BLaER1 (cell line): ENCODE measurements around the gene TMEM217.
"Not testable (repeated sequence)": the region's sequence is repeated elsewhere in the genome, so short reads cannot be mapped to it uniquely, and the experiment has no call there.

Experiments used
- H3K27ac ChIP-seq: shearing (Covaris generic); formaldehyde crosslinking; 2 replicates; pipeline ENCODE4 v1.8.1; 2022
- H3K27me3 ChIP-seq: shearing (Covaris generic); formaldehyde crosslinking; 2 replicates; pipeline ENCODE4 v1.8.1; 2022
- H3K36me3 ChIP-seq: shearing (Covaris generic); formaldehyde crosslinking; 2 replicates; pipeline ENCODE4 v1.8.1; 2022
- H3K4me1 ChIP-seq: shearing (Covaris generic); formaldehyde crosslinking; 2 replicates; pipeline ENCODE4 v1.8.1; 2022
- H3K4me2 ChIP-seq: shearing (Covaris generic); formaldehyde crosslinking; 2 replicates; pipeline ENCODE4 v1.8.1; 2022
- H3K4me3 ChIP-seq: shearing (Covaris generic); formaldehyde crosslinking; 2 replicates; pipeline ENCODE4 v1.8.1; 2022
- H3K9ac ChIP-seq: shearing (Covaris generic); formaldehyde crosslinking; 2 replicates; pipeline ENCODE4 v1.8.1; 2022
- H3K9me3 ChIP-seq: shearing (Covaris generic); formaldehyde crosslinking; 2 replicates; pipeline ENCODE4 v1.8.1; 2022
- H4K20me1 ChIP-seq: shearing (Covaris generic); formaldehyde crosslinking; 2 replicates; pipeline ENCODE4 v1.8.1; 2022
- Cebpa-rat ChIP-seq: shearing (Covaris generic); IDR thresholded peaks from 2 replicates; pipeline ENCODE4 v1.8.1; 2022

Gene TMEM217

DNA sequence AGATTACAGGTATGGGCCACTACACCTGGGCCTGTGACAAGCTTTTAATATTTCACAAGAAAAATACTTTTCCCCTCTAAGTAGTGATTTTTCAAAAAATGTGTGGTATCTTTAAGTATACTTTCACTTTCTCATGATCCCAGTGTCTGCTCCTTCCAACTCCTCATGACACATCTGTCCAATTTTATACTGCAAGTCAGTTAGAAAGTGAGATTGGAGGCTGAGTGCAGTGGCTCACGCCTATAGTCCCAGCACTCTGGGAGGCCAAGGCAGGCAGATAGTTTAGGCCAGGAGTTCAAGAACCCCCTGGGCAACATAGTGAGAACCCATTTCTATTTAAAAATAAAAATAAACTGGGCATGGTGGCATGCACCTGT lies 67.8 kb downstream of the TMEM217 start:
- Histone ChIP-seq H3K36me3 (no peaks in the 10 kb centered on the region), H3K9me3 (peaks cover 10% of the 10 kb centered on the region; the same call in 1 of the 2 replicates), H3K27ac (no peak overlapping the region), H3K9ac (no peak overlapping the region), H3K4me2 (peak overlapping the region; percentile 7; the same call in 1 of the 2 replicates), H3K4me1 (peaks cover 12% of the 10 kb centered on the region), H4K20me1 (no peaks in the 10 kb centered on the region), H3K4me3 (no peak overlapping the region), H3K27me3 (no peaks in the 10 kb centered on the region)
- TF ChIP-seq Cebpa-rat: no peak

GRCh38 chr6:37188962-37189510 lies 68.9 kb downstream of the TMEM217 start:
- Histone ChIP-seq H3K4me1 (peaks cover 17% of the 10 kb centered on the region), H3K27ac (no peak overlapping the region), H4K20me1 (no peaks in the 10 kb centered on the region), H3K4me2 (0 out of 2 replicates have a peak overlapping the region, but pooled peaks have one; percentile 7), H3K36me3 (no peaks in the 10 kb centered on the region), H3K9me3 (peaks cover 10% of the 10 kb centered on the region; the same call in 1 of the 2 replicates), H3K27me3 (no peaks in the 10 kb centered on the region), H3K9ac (no peak overlapping the region), H3K4me3 (no peak overlapping the region)
- TF ChIP-seq Cebpa-rat: no peak

- Histone ChIP-seq H3K4me3 (no peak overlapping the region), H3K27ac (0 out of 2 replicates have a peak overlapping the region, but pooled peaks have one; percentile 19), H3K36me3 (no peaks in the 10 kb centered on the region), H3K27me3 (no peaks in the 10 kb centered on the region), H3K4me1 (peaks cover 29% of the 10 kb centered on the region), H3K9ac (no peak overlapping the region), H4K20me1 (no peaks in the 10 kb centered on the region), H3K9me3 (peaks cover 10% of the 10 kb centered on the region; the same call in 1 of the 2 replicates), H3K4me2 (no peak overlapping the region)
- no peak for TF ChIP-seq Cebpa-rat
Measured at GRCh38 chr6:37187321-37188022, 70.5 kb downstream of the TMEM217 start.

DNA sequence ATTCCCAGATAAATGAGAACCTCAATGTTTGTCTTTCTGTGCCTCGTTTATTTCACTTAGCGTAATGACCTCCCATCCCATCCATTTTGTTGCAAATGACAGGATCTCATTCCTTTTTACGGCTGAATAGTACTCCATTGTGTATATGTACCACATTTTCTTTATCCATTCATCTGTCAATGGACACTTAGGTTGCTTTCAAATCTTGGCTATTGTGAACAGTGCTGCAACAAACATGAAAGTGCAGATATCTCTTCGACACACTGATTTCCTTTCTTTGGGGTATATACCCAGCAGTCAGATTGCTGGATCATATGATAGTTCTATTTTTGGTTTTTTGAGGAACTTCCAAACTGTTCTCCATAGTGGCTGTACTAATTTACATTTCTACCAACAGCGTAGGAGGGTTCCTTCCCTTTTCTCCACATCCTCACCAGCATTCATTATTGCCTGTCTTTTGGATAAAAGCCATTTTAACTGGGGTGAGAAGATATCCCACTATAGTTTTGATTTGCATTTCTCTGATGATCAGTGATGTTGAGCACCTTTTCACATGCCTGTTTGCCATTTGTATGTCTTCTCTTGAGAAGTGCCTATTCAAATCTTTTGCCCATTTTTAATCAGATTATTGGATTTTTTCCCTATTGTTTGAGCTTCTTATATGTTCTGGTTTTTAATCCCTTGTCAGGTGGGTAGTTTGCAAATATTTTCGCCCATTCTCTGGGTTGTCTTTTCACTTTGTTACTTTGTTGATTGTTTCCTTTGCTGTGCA lies 71.8 kb downstream of the TMEM217 start:
- peaks cover 39% of the 10 kb centered on the region for H3K4me1 ChIP-seq
- H3K4me2 ChIP-seq, H3K9me3 ChIP-seq, H3K27me3 ChIP-seq, H3K36me3 ChIP-seq, H4K20me1 ChIP-seq, H3K4me3 ChIP-seq, H3K27ac ChIP-seq, H3K9ac ChIP-seq: not testable (repeated sequence)

GRCh38 chr6:37182736-37183590 lies 75.0 kb downstream of the TMEM217 start:
- H3K9ac ChIP-seq: peak overlapping the region; percentile 58; the same call in 1 of the 2 replicates

DNA sequence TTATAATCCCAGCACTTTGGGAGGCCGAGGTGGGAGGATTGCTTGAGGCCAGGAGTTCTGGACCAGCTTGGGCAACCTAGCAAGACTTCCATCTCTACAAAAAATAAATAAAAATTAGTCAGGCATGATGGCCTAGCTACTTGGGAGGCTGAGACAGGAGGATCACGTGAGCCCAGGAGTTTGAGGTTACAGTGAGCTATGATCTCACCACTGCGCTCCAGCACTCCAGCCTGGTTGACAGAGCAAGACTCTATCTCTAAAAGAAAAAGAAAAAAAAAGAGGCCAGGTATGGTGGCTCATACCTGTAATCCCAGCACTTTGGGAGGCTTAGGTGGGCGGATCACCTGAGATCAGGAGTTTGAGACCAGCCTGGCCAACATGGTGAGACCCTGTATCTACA lies 77.3 kb downstream of the TMEM217 start:
- H4K20me1 ChIP-seq: not testable (repeated sequence)

More at GRCh38 chr6:37182736-37183590, 75.0 kb downstream of the TMEM217 start:
- Histone ChIP-seq H3K27ac (peak overlapping the region; percentile 80), H4K20me1 (no peaks in the 10 kb centered on the region), H3K27me3 (no peaks in the 10 kb centered on the region), H3K4me2 (peak overlapping the region; percentile 75), H3K9me3 (peaks cover 10% of the 10 kb centered on the region; the same call in 1 of the 2 replicates), H3K36me3 (no peaks in the 10 kb centered on the region), H3K4me3 (peak overlapping the region; percentile 31; the same call in 1 of the 2 replicates), H3K4me1 (peaks cover 31% of the 10 kb centered on the region)
- TF ChIP-seq Cebpa-rat: no peak; the same call in 1 of the 2 replicates

DNA sequence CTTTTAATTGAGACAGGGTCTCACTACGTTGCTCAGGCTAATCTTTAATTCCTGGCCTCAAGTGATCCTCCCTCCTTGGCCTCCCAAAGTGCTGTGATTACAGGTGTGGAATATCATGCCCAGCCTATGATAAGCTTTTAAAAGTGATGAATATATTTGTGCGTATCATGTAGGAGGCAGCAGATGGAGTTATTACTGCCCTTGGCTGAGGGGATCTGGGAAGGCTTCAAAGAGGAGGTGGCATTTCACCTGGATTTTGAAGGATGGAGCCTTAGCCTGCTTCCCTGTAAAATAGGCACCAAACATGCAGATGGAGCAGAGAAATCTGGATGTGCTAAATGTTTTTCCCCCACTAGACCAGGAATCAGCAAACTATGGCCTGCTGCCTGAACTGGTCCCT lies 77.9 kb downstream of the TMEM217 start:
- H4K20me1 ChIP-seq: no peaks in the 10 kb centered on the region
- no peak overlapping the region for H3K4me2 ChIP-seq
- TF ChIP-seq Cebpa-rat: no peak
- H3K36me3 ChIP-seq: peaks cover 6% of the 10 kb centered on the region
- H3K4me1 ChIP-seq: peaks cover 59% of the 10 kb centered on the region
- no peak overlapping the region for H3K4me3 ChIP-seq
- no peak overlapping the region for H3K9ac ChIP-seq
- H3K27me3 ChIP-seq: no peaks in the 10 kb centered on the region
- no peak overlapping the region for H3K27ac ChIP-seq
- no peaks in the 10 kb centered on the region for H3K9me3 ChIP-seq

More for the DNA sequence above, 77.3 kb downstream of the TMEM217 start:
- H3K9ac ChIP-seq, H3K4me3 ChIP-seq, H3K27me3 ChIP-seq, H3K27ac ChIP-seq, H3K9me3 ChIP-seq, H3K36me3 ChIP-seq, H3K4me2 ChIP-seq: not testable (repeated sequence)
- peaks cover 54% of the 10 kb centered on the region for H3K4me1 ChIP-seq

DNA sequence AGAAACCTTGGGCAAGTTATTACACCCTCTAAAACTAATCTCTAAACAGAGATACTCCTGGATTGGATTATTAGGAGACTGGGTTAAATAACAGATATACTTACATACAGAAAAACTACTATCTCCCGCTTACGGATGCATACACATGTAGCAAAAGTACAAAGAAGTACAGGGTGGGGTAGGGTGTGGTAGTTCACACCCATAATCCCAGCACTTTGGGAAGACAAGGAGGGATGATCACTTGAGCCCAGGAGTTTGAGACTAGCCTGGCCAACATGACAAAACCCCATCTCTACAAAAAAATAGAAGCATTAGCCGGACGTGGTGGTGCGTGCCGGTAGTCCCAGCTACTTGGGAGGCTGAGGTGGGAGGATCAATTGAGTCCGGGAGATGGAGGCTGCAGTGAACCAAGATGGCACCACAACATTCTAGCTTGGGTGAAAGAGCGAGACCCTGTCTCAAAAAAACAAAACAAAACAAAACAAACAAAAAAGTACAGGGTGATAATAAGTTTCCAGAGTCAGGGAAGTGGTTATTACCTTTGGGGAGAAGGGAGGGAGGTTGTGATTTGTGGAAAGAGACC lies 79.9 kb downstream of the TMEM217 start:
- no peak for TF ChIP-seq Cebpa-rat
- no peaks in the 10 kb centered on the region for H4K20me1 ChIP-seq
- 0 out of 2 replicates have a peak overlapping the region, but pooled peaks have one; percentile 0 for H3K27ac ChIP-seq
- peak overlapping the region; percentile 76 for H3K4me2 ChIP-seq
- H3K9ac ChIP-seq: no peak overlapping the region; the same call in 1 of the 2 replicates
- peaks cover 26% of the 10 kb centered on the region for H3K36me3 ChIP-seq
- H3K4me1 ChIP-seq: peaks cover 63% of the 10 kb centered on the region
- no peaks in the 10 kb centered on the region for H3K9me3 ChIP-seq
- no peak overlapping the region for H3K4me3 ChIP-seq
- H3K27me3 ChIP-seq: no peaks in the 10 kb centered on the region
